ENCODE data around the gene MSMB. TPM values are rescaled to one million over a fixed set of nuclear protein-coding genes. Genes with fewer than 3 reads are reported as not detected.
"Not testable (repeated sequence)": the region's sequence is repeated elsewhere in the genome, so short reads cannot be mapped to it uniquely, and the experiment has no call there.

Gene MSMB

GRCh38 chr10:45985590-45985989, 60.5 kb downstream of the MSMB start:
- not testable (repeated sequence) for H2AFZ ChIP-seq (ENCODE audit: low read length); H3K4me1 ChIP-seq (ENCODE audit: control insufficient read depth in 2 of 2, insufficient read depth in 1 of 2, low read depth in 1 of 2, low read length in 2 of 2); H2BK12ac ChIP-seq (ENCODE audit: low read length); H2BK120ac ChIP-seq (ENCODE audit: low read depth, low read length); H4K8ac ChIP-seq (ENCODE audit: low read depth, low read length); H3K27ac ChIP-seq (replicated peaks; ENCODE audit: low read length); DNase-seq (ENCODE audit: low spot score); H2AK5ac ChIP-seq (ENCODE audit: low read depth, low read length); H3K14ac ChIP-seq (ENCODE audit: low read length); H3K4me2 ChIP-seq (ENCODE audit: insufficient read depth, low read length, poor library complexity, severe bottlenecking); H3K4ac ChIP-seq (ENCODE audit: low read length); H3K79me1 ChIP-seq (ENCODE audit: low read depth, low read length); H3K4me3 ChIP-seq (ENCODE audit: low read length in 2 of 2); H3K9ac ChIP-seq (ENCODE audit: low read depth, low read length, poor library complexity); H4K91ac ChIP-seq (ENCODE audit: low read depth, low read length, poor library complexity); H3K9me3 ChIP-seq (replicated peaks in 1 of 2; ENCODE audit: control insufficient read depth in 2 of 2, insufficient read depth in 1 of 2, low read depth in 1 of 2, low read length in 2 of 2); H2BK5ac ChIP-seq (ENCODE audit: low read length); H3K23ac ChIP-seq (ENCODE audit: low read depth, low read length, poor library complexity); H3K18ac ChIP-seq (ENCODE audit: low read length); H2BK15ac ChIP-seq (ENCODE audit: low read length); H3K27me3 ChIP-seq (ENCODE audit: control insufficient read depth in 3 of 3, insufficient read depth in 3 of 3, low read depth in 1 of 3, low read length in 3 of 3)
- WGBS, 2 donors (ENCODE audit: extremely low coverage in 2 of 2, insufficient read length in 2 of 2, insufficient replicate concordance in 1 of 2), result no CpG with 5 or more reads among the region's 3 CpGs
- peaks cover 2 to 48% of the 10 kb centered on the region in 2 donors for H3K36me3 ChIP-seq (replicated peaks in 1 of 2; ENCODE audit: control insufficient read depth in 2 of 2, insufficient read depth in 2 of 2, low read length in 2 of 2)

DNA sequence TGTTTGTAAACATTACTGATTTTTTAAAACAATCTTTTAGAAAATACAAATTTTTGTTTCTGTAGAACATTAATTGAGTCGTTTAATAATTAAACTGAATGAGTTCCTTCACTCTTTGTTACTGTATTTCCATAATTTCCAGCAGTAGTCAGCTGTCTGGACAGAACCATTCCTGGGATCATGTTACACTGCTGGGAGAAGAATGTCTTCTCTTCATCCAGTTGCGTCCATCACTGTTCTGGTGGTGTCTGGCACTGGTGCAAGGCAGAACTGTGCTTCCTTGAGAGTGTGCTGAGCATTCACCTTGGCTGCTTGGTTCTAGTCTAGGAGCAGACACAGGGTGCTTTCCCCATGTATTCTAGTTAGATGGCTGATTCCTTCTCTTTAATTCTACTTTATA, 61.6 kb downstream of the MSMB start:
- H3K36me3 ChIP-seq (replicated peaks in 1 of 2; ENCODE audit: control insufficient read depth in 2 of 2, insufficient read depth in 2 of 2, low read length in 2 of 2), result peaks cover 2 to 43% of the 10 kb centered on the region in 2 donors
- H3K14ac ChIP-seq (ENCODE audit: low read length); H2AK5ac ChIP-seq (ENCODE audit: low read depth, low read length); H3K27ac ChIP-seq (replicated peaks; ENCODE audit: low read length); H3K4me1 ChIP-seq (ENCODE audit: control insufficient read depth in 2 of 2, insufficient read depth in 1 of 2, low read depth in 1 of 2, low read length in 2 of 2); H2BK5ac ChIP-seq (ENCODE audit: low read length); H3K4me2 ChIP-seq (ENCODE audit: insufficient read depth, low read length, poor library complexity, severe bottlenecking); H4K8ac ChIP-seq (ENCODE audit: low read depth, low read length); H4K91ac ChIP-seq (ENCODE audit: low read depth, low read length, poor library complexity); H2BK120ac ChIP-seq (ENCODE audit: low read depth, low read length); H3K9ac ChIP-seq (ENCODE audit: low read depth, low read length, poor library complexity); DNase-seq (ENCODE audit: low spot score); H3K18ac ChIP-seq (ENCODE audit: low read length); H3K27me3 ChIP-seq (ENCODE audit: control insufficient read depth in 3 of 3, insufficient read depth in 3 of 3, low read depth in 1 of 3, low read length in 3 of 3); H3K23ac ChIP-seq (ENCODE audit: low read depth, low read length, poor library complexity); H3K79me1 ChIP-seq (ENCODE audit: low read depth, low read length); H3K4me3 ChIP-seq (ENCODE audit: low read length in 2 of 2); H2BK15ac ChIP-seq (ENCODE audit: low read length); H2AFZ ChIP-seq (ENCODE audit: low read length); H2BK12ac ChIP-seq (ENCODE audit: low read length); H3K4ac ChIP-seq (ENCODE audit: low read length); H3K9me3 ChIP-seq (replicated peaks in 1 of 2; ENCODE audit: control insufficient read depth in 2 of 2, insufficient read depth in 1 of 2, low read depth in 1 of 2, low read length in 2 of 2): not testable (repeated sequence)
- no CpG with 5 or more reads among the region's 2 CpGs for WGBS, 2 donors (ENCODE audit: extremely low coverage in 2 of 2, insufficient read length in 2 of 2, insufficient replicate concordance in 1 of 2)

DNA sequence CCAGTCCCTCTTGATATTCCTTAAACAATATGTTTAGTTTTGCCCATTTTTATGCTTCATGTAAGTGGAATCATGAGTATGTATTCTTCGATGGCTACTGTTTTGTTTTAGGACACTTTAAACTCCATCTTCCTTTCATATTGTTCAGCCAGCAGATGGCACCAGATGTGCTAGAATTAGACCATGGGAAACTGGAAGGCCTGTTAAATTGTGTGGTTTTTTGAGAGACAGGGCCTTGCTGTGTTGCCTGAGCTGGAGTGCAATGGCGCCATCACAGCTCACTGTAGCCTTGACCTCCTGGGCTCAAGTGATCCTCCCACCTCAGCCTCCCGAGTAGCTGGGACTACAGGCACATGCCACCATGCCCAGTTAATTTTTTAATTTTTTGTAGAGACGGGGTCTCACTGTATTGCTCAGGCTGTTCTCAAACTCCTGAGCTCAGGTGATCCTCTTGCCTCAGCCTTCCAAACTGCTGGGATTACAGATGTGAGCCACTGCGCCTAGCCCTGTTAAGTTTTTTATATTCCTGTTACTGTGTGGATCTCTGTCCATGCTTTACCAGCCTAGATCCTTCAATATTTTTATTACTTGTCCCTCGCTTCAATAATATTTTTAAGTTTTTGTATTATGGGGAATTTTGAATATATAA, 62.4 kb downstream of the MSMB start:
- not testable (repeated sequence) for H3K18ac ChIP-seq (ENCODE audit: low read length); H2BK12ac ChIP-seq (ENCODE audit: low read length); H3K27me3 ChIP-seq (ENCODE audit: control insufficient read depth in 3 of 3, insufficient read depth in 3 of 3, low read depth in 1 of 3, low read length in 3 of 3); H3K14ac ChIP-seq (ENCODE audit: low read length); H3K4ac ChIP-seq (ENCODE audit: low read length); H4K8ac ChIP-seq (ENCODE audit: low read depth, low read length); H3K4me2 ChIP-seq (ENCODE audit: insufficient read depth, low read length, poor library complexity, severe bottlenecking); H2BK15ac ChIP-seq (ENCODE audit: low read length); H3K27ac ChIP-seq (replicated peaks; ENCODE audit: low read length); H3K79me1 ChIP-seq (ENCODE audit: low read depth, low read length); DNase-seq (ENCODE audit: low spot score); H3K4me1 ChIP-seq (ENCODE audit: control insufficient read depth in 2 of 2, insufficient read depth in 1 of 2, low read depth in 1 of 2, low read length in 2 of 2); H2AFZ ChIP-seq (ENCODE audit: low read length); H3K9me3 ChIP-seq (replicated peaks in 1 of 2; ENCODE audit: control insufficient read depth in 2 of 2, insufficient read depth in 1 of 2, low read depth in 1 of 2, low read length in 2 of 2); H2BK5ac ChIP-seq (ENCODE audit: low read length); H3K9ac ChIP-seq (ENCODE audit: low read depth, low read length, poor library complexity); H4K91ac ChIP-seq (ENCODE audit: low read depth, low read length, poor library complexity); H3K23ac ChIP-seq (ENCODE audit: low read depth, low read length, poor library complexity); H2BK120ac ChIP-seq (ENCODE audit: low read depth, low read length); H2AK5ac ChIP-seq (ENCODE audit: low read depth, low read length); H3K4me3 ChIP-seq (ENCODE audit: low read length in 2 of 2)
- H3K36me3 ChIP-seq (replicated peaks in 1 of 2; ENCODE audit: control insufficient read depth in 2 of 2, insufficient read depth in 2 of 2, low read length in 2 of 2), result peaks cover 2 to 42% of the 10 kb centered on the region in 2 donors
- WGBS, 2 donors (ENCODE audit: extremely low coverage in 2 of 2, insufficient read length in 2 of 2, insufficient replicate concordance in 1 of 2), result no CpG with 5 or more reads among the region's 6 CpGs

Small RNA genes lying within 50 kb of the gene (small RNA-seq; reads per million reads assigned to genes)
- not detected for gene SNORA74C-1 (ENCODE audit: insufficient read depth)
